Embryonic facial prominence (tissue), 1 donor: ENCODE data around the gene MRPS35.
"Not testable (repeated sequence)": the region's sequence is repeated elsewhere in the genome, so short reads cannot be mapped to it uniquely, and the experiment has no call there.

Experiments used
- DNase-seq: peaks from one replicate; pipeline ENCODE4 v3.0.0-alpha.2; 2016; ENCODE audit errors: extremely low spot score

The MRPS35 gene

GRCh38 chr12:27709212-27709931, 1.3 kb upstream of the MRPS35 start:
- DNase-seq = no peak

GRCh38 chr12:27709932-27710591, 570 bp upstream of the MRPS35 start:
- DNase-seq = peak; percentile 25

GRCh38 chr12:27711317-27711682, 668 bp downstream of the MRPS35 start:
- no peak for DNase-seq

GRCh38 chr12:27711967-27712366, 1.3 kb downstream of the MRPS35 start:
- DNase-seq = no peak

GRCh38 chr12:27723212-27723611, 12.6 kb downstream of the MRPS35 start:
- no peak for DNase-seq

GRCh38 chr12:27730097-27730588, 19.5 kb downstream of the MRPS35 start:
- no peak for DNase-seq

GRCh38 chr12:27732281-27732680, 21.6 kb downstream of the MRPS35 start:
- no peak for DNase-seq

GRCh38 chr12:27733052-27733656, 22.5 kb downstream of the MRPS35 start:
- DNase-seq = peak; percentile 21

GRCh38 chr12:27733791-27734190, 23.2 kb downstream of the MRPS35 start:
- no peak for DNase-seq

- not testable (repeated sequence) for DNase-seq
These were observed 23.7 kb downstream of the MRPS35 start for GRCh38 chr12:27734321-27734720.

- DNase-seq = no peak
These were observed 33.0 kb downstream of the MRPS35 start for GRCh38 chr12:27743601-27744000.

- not testable (repeated sequence) for DNase-seq
These were observed 35.1 kb downstream of the MRPS35 start for GRCh38 chr12:27745734-27746133.

GRCh38 chr12:27747111-27747820, 36.6 kb downstream of the MRPS35 start:
- DNase-seq = no peak

- no peak for DNase-seq
These were observed 40.9 kb downstream of the MRPS35 start for GRCh38 chr12:27751386-27752047.

GRCh38 chr12:27754795-27755194, 44.2 kb downstream of the MRPS35 start:
- no peak for DNase-seq

GRCh38 chr12:27756670-27757195, 46.1 kb downstream of the MRPS35 start:
- no peak for DNase-seq

- DNase-seq = no peak
These were observed 52.1 kb downstream of the MRPS35 start for GRCh38 chr12:27762757-27763156.

GRCh38 chr12:27766587-27766986, 56.0 kb downstream of the MRPS35 start:
- no peak for DNase-seq

- no peak for DNase-seq
These were observed 58.6 kb downstream of the MRPS35 start for GRCh38 chr12:27769142-27769673.

- no peak for DNase-seq
These were observed 61.1 kb downstream of the MRPS35 start for GRCh38 chr12:27771481-27772327.
